NB4 (cell line): ENCODE results near the gene CNR1.

Experiments
- DNase-seq: peaks from one replicate; pipeline ENCODE4 v3.0.0; 2010; ENCODE audit warnings: low read depth
- H3K4me3 ChIP-seq: one replicate; pipeline ENCODE4 v1.5.1; 2011; ENCODE audit warnings: mild to moderate bottlenecking, low read depth, low read length, moderate library complexity
- CTCF ChIP-seq: IDR thresholded peaks from one replicate; pipeline ENCODE4 v1.5.1; 2012; ENCODE audit warnings: low read depth, low read length
- MAX ChIP-seq: IDR thresholded peaks from 2 replicates; pipeline ENCODE4 v1.6.1; 2011; ENCODE audit warnings: low read depth, low read length
- MYC ChIP-seq: IDR thresholded peaks from 2 replicates; pipeline ENCODE4 v1.6.1; 2011; ENCODE audit warnings: low read depth, low read length
- POLR2A ChIP-seq: IDR thresholded peaks from 2 replicates; pipeline ENCODE4 v1.6.1; 2011; ENCODE audit warnings: mild to moderate bottlenecking; ENCODE audit not compliant: insufficient read length; ENCODE audit errors: extremely low read depth

The CNR1 gene

GRCh38 chr6:88167352-88167937 is 1.3 kb upstream of the CNR1 start:
- no peak for DNase-seq
- no peak overlapping the region for H3K4me3 ChIP-seq
- no peak for TF ChIP-seq CTCF
- no peak for TF ChIP-seq MAX
- no peak for TF ChIP-seq POLR2A
- no peak for TF ChIP-seq MYC

- no peak overlapping the region for H3K4me3 ChIP-seq
- no peak for DNase-seq
- TF ChIP-seq MYC = no peak
- TF ChIP-seq POLR2A = no peak
- no peak for TF ChIP-seq MAX
- no peak for TF ChIP-seq CTCF
Observed at GRCh38 chr6:88166493-88167351, 575 bp upstream of the CNR1 start.

- DNase-seq = no peak
- no peak overlapping the region for H3K4me3 ChIP-seq
- TF ChIP-seq MAX (no peak), CTCF (no peak), POLR2A (no peak), MYC (no peak)
Observed at GRCh38 chr6:88165087-88165843, 882 bp downstream of the CNR1 start.

- no peak overlapping the region for H3K4me3 ChIP-seq
- TF ChIP-seq CTCF (no peak), MYC (no peak), POLR2A (no peak), MAX (no peak)
- no peak for DNase-seq
Observed at GRCh38 chr6:88164061-88164460, 2.1 kb downstream of the CNR1 start.

GRCh38 chr6:88163616-88164015 is 2.5 kb downstream of the CNR1 start:
- TF ChIP-seq POLR2A (no peak), MYC (no peak), CTCF (no peak), MAX (no peak)
- DNase-seq = no peak
- H3K4me3 ChIP-seq = no peak overlapping the region
